ENCODE results near the gene CLCN3. TPM values are rescaled to one million over a fixed set of nuclear protein-coding genes. Genes with fewer than 3 reads are reported as not detected.

The CLCN3 gene
- total and polyA plus RNA-seq, 9 of the 15 experiments (the other 6 are each of a cell fraction or from before 2014, with no cell fraction given) = 12.7 to 60.6 (median 38.5) TPM

DNA sequence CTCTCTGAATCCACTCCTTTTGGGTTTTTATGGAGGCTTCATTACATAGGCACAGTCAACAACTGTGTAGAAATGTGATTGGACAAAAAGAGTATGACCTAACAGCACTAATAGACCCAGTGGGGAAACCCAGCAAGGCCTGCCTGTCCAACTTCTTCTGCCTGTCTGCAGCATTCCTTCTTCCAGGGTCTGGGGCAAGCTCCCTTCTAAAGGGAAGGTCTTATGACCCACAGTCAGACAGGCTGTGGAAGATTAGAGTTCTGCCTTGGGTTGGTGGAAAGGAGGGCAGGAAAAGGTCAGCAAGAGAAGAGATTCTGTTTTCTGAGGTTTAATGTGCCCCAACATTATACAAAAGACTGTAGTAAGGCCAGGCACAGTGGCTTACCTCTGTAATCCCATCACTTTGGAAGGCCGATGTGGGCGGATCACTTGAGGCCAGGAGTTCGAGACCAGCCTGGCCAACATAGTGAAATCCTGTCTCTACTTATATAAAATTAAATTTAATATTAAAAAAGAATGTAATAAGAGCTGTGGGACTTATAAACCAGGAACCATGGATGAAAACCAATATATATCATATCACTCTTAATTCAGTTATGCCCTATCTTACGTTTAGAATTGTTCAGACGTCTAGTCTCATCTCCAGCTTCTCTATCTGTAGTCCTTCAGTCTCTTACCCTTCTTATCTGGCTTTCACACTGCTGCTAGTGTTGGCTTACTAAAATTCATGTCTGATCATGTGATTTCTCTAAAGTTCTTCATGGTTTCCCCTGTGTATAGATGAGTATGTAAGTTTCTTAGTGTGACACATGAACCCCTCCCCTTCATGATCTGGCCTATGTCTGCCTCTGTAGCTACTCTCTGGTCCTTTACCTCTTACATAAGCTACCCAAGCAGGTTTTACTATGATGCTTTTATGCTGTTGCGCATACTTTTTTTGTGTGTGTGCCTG is 6.2 kb downstream of the CLCN3 start (continued):
- TF ChIP-seq FOXJ3 (CRISPR knock-in tag; IDR thresholded peaks at IDR 0.05) (no peak), KLF13 (tag; IDR thresholded peaks at IDR 0.05; ENCODE audit: borderline replicate concordance, low read depth) (no peak), FOXJ2 (tag; IDR thresholded peaks at IDR 0.05) (peak; percentile 77; the same call in 1 of the 2 replicates), ZNF143 (CRISPR knock-in tag; IDR thresholded peaks at IDR 0.05) (no peak), NCOR1 (IDR thresholded peaks at IDR 0.05) (peak; percentile 98), IFI16 (CRISPR knock-in tag; IDR thresholded peaks at IDR 0.05) (no peak), CAMTA2 (CRISPR knock-in tag; conservative IDR thresholded peaks at IDR 0.05) (no peak), CCAR2 (IDR thresholded peaks at IDR 0.05; ENCODE audit: low read depth, low read length) (no peak), FOXP4 (CRISPR knock-in tag; IDR thresholded peaks at IDR 0.05; ENCODE audit: borderline replicate concordance) (no peak), HDAC8 (tag; IDR thresholded peaks at IDR 0.05) (no peak), IRF1 (CRISPR knock-in tag; IDR thresholded peaks at IDR 0.05; ENCODE audit: borderline replicate concordance) (no peak), HMBOX1 (IDR thresholded peaks at IDR 0.05) (peak; percentile 61; the same call in 1 of the 2 replicates), SIN3A (IDR thresholded peaks at IDR 0.05; ENCODE audit: borderline replicate concordance in 2 of 2, control insufficient read depth in 1 of 2, low read depth in 2 of 2, low read length in 2 of 2) (no peak), HMGXB4 (CRISPR knock-in tag; IDR thresholded peaks at IDR 0.05) (no peak), PTRF (tag; IDR thresholded peaks at IDR 0.05) (no peak), BHLHE40 (IDR thresholded peaks at IDR 0.05; ENCODE audit: low read length) (peak; percentile 31; the same call in 1 of the 2 replicates), PPARD (CRISPR knock-in tag; IDR thresholded peaks at IDR 0.05) (no peak), ZNF165 (CRISPR knock-in tag; IDR thresholded peaks at IDR 0.05; ENCODE audit: borderline replicate concordance) (no peak), ZNF133 (CRISPR knock-in tag; IDR thresholded peaks at IDR 0.05) (no peak)
- TF ChIP-seq, protein P1, sequence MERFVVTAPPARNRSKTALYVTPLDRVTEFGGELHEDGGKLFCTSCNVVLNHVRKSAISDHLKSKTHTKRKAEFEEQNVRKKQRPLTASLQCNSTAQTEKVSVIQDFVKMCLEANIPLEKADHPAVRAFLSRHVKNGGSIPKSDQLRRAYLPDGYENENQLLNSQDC (CRISPR knock-in tag; IDR thresholded peaks at IDR 0.05) = no peak
- TF ChIP-seq, protein P2, sequence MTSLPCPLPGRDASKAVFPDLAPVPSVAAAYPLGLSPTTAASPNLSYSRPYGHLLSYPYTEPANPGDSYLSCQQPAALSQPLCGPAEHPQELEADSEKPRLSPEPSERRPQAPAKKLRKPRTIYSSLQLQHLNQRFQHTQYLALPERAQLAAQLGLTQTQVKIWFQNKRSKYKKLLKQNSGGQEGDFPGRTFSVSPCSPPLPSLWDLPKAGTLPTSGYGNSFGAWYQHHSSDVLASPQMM (CRISPR knock-in tag; IDR thresholded peaks at IDR 0.05) = no peak

Data from K562 (cell line).